Measurements from ENCODE around the gene ZDHHC11B.

DNA sequence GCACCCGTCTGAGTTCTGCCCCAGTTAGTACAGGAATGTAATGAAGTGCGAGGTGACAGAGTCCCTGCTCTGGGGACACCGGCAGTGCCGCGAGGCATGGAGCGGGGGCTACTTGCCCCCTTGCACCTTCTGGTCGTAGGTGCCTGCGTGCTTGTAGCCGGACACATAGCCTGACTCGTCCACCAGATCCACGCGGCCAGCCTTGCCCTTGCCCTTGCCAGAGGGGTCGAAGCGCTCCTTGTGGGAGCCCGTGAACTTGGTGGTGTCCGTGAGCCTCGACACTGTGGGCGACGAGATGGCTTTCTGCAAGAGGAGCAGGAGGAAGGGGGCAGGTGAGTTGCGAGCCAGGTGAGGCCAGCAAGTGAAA lies 119.6 kb downstream of the ZDHHC11B start:
- TF ChIP-seq CTCF (IDR thresholded peaks at IDR 0.05; ENCODE audit: low read depth, low read length): no peak
- TF ChIP-seq EZH2phosphoT487 (IDR thresholded peaks at IDR 0.05; ENCODE audit: low read depth): no peak

Measured in OCI-LY3 (cell line).